Astrocyte of the spinal cord (primary cell): ENCODE data around the gene LXN.

Source experiments
- DNase-seq: peaks from one replicate; pipeline ENCODE4 v3.0.0; 2011; ENCODE audit warnings: low read depth, low spot score
- H3K4me3 ChIP-seq: 2 replicates; pipeline ENCODE4 v1.5.1; 2011; ENCODE audit warnings: low read depth, mild to moderate bottlenecking, low read length, moderate library complexity
- in situ Hi-C: cut with HindIII; loops from 2 replicates; pipeline ENCODE4 v1.10.0; 2017; ENCODE audit warnings: low sequenced_read_pairs
- TF ChIP-seq, protein P1 (sequence below): IDR thresholded peaks from 2 replicates; pipeline ENCODE4 v1.5.1; 2012; ENCODE audit warnings: low read depth, mild to moderate bottlenecking, low read length, inconsistent platforms

Gene LXN

DNA sequence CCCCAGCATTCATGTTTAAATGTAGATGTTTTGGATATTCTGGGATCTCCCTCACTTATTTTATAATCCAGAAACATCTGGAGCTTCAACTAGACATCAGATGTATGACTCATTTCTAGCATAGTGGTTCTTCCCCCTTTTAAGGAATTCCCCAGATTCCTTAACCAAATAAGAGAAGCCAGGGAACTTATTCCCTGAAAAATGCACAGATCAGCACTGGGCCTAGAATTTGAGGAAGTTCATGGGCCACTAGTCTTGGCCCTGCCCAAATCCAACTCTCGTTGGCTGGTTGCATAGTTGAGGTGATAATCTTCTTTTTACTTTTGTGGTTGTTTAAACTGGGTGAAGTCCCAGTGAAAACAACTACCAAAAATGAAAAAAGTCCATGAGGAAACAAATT, 39.4 kb upstream of the LXN start:
- no peak overlapping the region for H3K4me3 ChIP-seq
- TF ChIP-seq, protein P1, sequence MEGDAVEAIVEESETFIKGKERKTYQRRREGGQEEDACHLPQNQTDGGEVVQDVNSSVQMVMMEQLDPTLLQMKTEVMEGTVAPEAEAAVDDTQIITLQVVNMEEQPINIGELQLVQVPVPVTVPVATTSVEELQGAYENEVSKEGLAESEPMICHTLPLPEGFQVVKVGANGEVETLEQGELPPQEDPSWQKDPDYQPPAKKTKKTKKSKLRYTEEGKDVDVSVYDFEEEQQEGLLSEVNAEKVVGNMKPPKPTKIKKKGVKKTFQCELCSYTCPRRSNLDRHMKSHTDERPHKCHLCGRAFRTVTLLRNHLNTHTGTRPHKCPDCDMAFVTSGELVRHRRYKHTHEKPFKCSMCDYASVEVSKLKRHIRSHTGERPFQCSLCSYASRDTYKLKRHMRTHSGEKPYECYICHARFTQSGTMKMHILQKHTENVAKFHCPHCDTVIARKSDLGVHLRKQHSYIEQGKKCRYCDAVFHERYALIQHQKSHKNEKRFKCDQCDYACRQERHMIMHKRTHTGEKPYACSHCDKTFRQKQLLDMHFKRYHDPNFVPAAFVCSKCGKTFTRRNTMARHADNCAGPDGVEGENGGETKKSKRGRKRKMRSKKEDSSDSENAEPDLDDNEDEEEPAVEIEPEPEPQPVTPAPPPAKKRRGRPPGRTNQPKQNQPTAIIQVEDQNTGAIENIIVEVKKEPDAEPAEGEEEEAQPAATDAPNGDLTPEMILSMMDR = no peak
- in situ Hi-C loops = no loop called here
- DNase-seq = peak; percentile 82

DNA sequence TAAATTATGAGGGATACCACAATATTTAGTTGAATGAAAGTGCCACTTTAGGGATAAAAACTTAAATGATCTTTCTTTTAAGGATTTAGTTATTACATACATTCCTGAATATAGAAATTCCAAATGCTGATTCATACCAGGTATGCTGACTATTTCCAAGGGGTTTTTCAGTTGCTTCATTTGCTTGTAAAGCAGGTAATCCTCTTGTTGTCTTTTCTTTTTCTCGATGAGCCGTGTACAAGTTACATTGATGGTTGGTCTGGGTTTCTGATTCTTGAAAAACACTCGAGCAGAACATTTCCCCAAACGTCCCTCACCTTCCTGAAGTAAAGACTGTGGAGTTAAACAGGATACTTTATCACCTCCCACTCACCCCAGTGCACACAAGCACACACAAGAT, 38.2 kb upstream of the LXN start:
- in situ Hi-C loops = no loop called here

DNA sequence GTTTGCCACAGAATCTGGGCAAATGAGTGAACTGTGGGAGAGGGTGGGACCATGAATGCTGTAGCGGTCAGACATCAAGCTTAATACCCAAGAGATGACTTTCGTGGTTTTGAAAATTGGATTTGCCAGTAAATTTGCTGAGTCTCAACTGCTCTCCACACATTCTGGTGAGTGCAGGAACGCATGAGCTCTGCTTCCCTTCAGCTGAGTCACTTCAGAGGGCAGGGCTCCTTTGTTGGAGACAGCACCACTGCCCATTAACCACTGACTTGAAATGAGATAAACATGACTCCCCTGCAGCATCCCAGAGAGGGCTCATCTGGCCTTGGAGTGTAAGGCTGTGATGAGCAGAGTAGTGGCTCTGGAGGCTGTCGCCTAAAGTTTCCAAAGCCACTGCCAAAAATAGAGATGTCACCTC, 37.2 kb upstream of the LXN start:
- in situ Hi-C loops = no loop called here
- no peak overlapping the region for H3K4me3 ChIP-seq
- TF ChIP-seq, protein P1 = no peak
- peak; percentile 99 for DNase-seq

More for the DNA sequence above, 38.2 kb upstream of the LXN start:
- TF ChIP-seq, protein P1 = no peak
- no peak overlapping the region for H3K4me3 ChIP-seq
- no peak for DNase-seq

DNA sequence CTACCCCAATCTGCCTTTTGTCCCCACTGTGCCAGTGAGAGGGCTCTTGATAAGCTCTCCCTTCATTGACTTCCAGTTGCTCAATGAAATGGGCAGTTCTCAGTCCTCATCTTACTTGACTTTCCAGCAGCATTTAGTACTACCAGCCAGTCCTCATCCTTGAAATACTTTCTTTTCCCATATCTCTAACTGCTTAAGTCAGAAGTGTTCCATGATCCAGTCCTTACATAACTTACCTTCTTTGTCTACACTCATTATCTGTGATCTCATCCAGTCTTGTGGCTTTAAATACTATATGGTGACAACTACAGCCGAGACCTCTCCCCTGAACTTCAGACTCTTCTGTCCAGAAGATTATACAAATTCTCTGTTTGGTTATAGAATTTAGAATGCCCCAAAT, 31.1 kb upstream of the LXN start:
- in situ Hi-C loops = no loop called here
- H3K4me3 ChIP-seq = no peak overlapping the region
- DNase-seq = no peak
- TF ChIP-seq, protein P1 = no peak

DNA sequence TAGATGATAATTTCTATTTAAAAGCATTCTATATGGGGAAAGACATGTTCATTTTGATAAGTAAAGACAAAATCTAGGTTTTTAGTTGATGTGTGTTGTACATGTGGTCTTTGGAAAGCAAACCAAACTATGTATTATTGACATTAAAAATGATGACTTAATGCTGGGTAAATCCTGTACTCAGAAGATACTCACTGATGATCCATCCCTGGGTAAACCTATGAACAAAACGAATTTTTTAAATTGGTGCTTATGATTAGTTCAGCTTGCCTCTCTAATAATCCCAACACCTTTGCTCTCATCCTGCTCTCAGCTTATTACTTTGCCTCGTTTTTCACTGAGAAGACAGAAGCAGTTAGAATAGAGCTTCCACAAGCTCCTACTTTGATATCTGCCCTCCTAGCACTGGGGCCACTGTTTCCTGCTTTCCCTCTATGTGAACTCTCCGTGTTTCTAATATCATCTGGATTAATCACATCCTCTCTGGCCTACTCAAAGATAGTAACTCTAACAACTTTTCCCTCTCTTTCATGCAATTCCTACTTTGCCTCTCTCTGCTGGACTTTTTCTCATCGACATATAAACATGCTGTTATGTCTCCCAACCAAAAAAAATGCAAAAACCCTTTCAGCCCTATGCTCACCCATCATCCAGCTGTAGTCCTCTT, 30.5 kb upstream of the LXN start:
- DNase-seq = peak; percentile 73
- TF ChIP-seq, protein P1 = no peak
- H3K4me3 ChIP-seq = no peak overlapping the region
- in situ Hi-C loops = no loop called here

DNA sequence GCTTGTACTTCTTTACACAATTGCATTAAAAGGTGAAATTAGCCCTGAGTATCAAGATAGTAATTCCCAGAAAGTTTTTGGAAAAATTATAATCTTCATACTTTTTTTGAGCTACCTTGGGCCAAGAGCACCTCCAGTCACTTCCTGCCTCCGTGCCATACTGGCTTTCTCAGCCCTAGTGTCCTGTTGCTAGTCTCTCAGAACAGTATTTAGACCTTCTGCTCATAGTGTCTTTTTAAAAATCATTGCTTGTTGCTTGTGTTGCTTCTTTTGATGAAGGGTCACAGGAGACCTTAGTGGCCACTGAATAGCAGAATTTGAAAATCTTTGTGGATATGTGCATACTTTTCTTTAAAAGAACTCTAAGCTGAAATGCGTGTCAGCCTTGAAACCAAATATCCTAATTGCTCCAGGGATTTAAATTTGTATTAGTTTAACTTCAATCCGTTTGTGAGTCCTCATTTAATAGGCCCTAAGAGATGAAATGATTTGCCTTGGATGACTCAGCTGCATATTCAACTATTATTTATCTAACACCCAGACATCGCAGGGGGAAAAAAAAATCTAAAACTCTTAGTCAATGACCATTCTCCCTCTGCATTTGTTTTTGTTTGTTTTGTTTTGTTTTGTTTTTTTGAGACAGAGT, 29.1 kb upstream of the LXN start:
- TF ChIP-seq, protein P1 = no peak
- H3K4me3 ChIP-seq = no peak overlapping the region
- DNase-seq = no peak
- in situ Hi-C loops = no loop called here
